Inferior parietal cortex (tissue), 1 donor: ENCODE data around the gene BCAS3.
A peak's percentile ranks its signal among the peaks of the same experiment; 100 is the strongest.
"Not testable (repeated sequence)": the region's sequence is repeated elsewhere in the genome, so short reads cannot be mapped to it uniquely, and the experiment has no call there.

Experiments used
- DNase-seq: peaks from one replicate; pipeline ENCODE4 v3.0.0-alpha.2; 2016; ENCODE audit errors: extremely low spot score

The BCAS3 gene

GRCh38 chr17:61000911-61001310 lies 323.3 kb downstream of the BCAS3 start:
- no peak for DNase-seq

GRCh38 chr17:61002316-61002736 lies 324.7 kb downstream of the BCAS3 start:
- DNase-seq: peak; percentile 63

- no peak for DNase-seq
These were observed 327.7 kb downstream of the BCAS3 start for GRCh38 chr17:61005358-61005757.

GRCh38 chr17:61005958-61006357 lies 328.3 kb downstream of the BCAS3 start:
- not testable (repeated sequence) for DNase-seq

- DNase-seq: no peak
These were observed 330.3 kb downstream of the BCAS3 start for GRCh38 chr17:61007980-61008379.

- peak; percentile 15 for DNase-seq
These were observed 332.0 kb downstream of the BCAS3 start for GRCh38 chr17:61009663-61010062.

- no peak for DNase-seq
These were observed 333.1 kb downstream of the BCAS3 start for GRCh38 chr17:61010661-61011170.

- no peak for DNase-seq
These were observed 333.6 kb downstream of the BCAS3 start for GRCh38 chr17:61011251-61011650.

- DNase-seq: no peak
These were observed 338.3 kb downstream of the BCAS3 start for GRCh38 chr17:61015966-61016365.

GRCh38 chr17:61017317-61018006 lies 339.8 kb downstream of the BCAS3 start:
- no peak for DNase-seq

GRCh38 chr17:61018938-61019337 lies 341.3 kb downstream of the BCAS3 start:
- no peak for DNase-seq

GRCh38 chr17:61023996-61024395 lies 346.3 kb downstream of the BCAS3 start:
- DNase-seq: no peak

- DNase-seq: no peak
These were observed 349.2 kb downstream of the BCAS3 start for GRCh38 chr17:61026818-61027217.

GRCh38 chr17:61029181-61029580 lies 351.5 kb downstream of the BCAS3 start:
- no peak for DNase-seq

- no peak for DNase-seq
These were observed 363.0 kb downstream of the BCAS3 start for GRCh38 chr17:61040666-61041065.

- DNase-seq: not testable (repeated sequence)
These were observed 364.7 kb downstream of the BCAS3 start for GRCh38 chr17:61042348-61042747.

GRCh38 chr17:61047515-61047914 lies 369.9 kb downstream of the BCAS3 start:
- DNase-seq: no peak

- no peak for DNase-seq
These were observed 370.9 kb downstream of the BCAS3 start for GRCh38 chr17:61048376-61049106.

GRCh38 chr17:61053469-61053868 lies 375.8 kb downstream of the BCAS3 start:
- no peak for DNase-seq

GRCh38 chr17:61054436-61054835 lies 376.8 kb downstream of the BCAS3 start:
- DNase-seq: no peak

- no peak for DNase-seq
These were observed 379.6 kb downstream of the BCAS3 start for GRCh38 chr17:61057257-61057656.

GRCh38 chr17:61058066-61058465 lies 380.4 kb downstream of the BCAS3 start:
- DNase-seq: no peak

- DNase-seq: no peak
These were observed 385.9 kb downstream of the BCAS3 start for GRCh38 chr17:61063528-61063927.
